ENCODE data around the gene TDP1.
A peak's percentile ranks its signal among the peaks of the same experiment; 100 is the strongest.

TDP1 gene

GRCh38 chr14:89955745-89956660 lies at the start of gene TDP1:
TDP1 (plus strand) TSS chr14:89955927; CDS start chr14:89963115, 7,188 bp downstream.
- FAIRE-seq: peak; percentile 78

GRCh38 chr14:89906000-89906399 lies 49.7 kb upstream of the TDP1 start:
- FAIRE-seq (no peak), DNase-seq (ENCODE audit: low spot score) (no peak)

More at GRCh38 chr14:89955745-89956660, at the start of gene TDP1:
- DNase-seq (ENCODE audit: low spot score): peak; percentile 79

GRCh38 chr14:89907655-89908054 lies 48.1 kb upstream of the TDP1 start:
- FAIRE-seq (no peak), DNase-seq (ENCODE audit: low spot score) (no peak)

GRCh38 chr14:89908712-89909450 lies 46.8 kb upstream of the TDP1 start:
- DNase-seq (ENCODE audit: low spot score): no peak
- FAIRE-seq: no peak

- DNase-seq (ENCODE audit: low spot score): no peak
- no peak for FAIRE-seq
Measured at GRCh38 chr14:89909586-89909985, 46.1 kb upstream of the TDP1 start.

- FAIRE-seq (no peak), DNase-seq (ENCODE audit: low spot score) (no peak)
Measured at GRCh38 chr14:89910691-89911009, 45.1 kb upstream of the TDP1 start.

- DNase-seq (ENCODE audit: low spot score): no peak
- FAIRE-seq: no peak
Measured at GRCh38 chr14:89911010-89911919, 44.5 kb upstream of the TDP1 start.

GRCh38 chr14:89912221-89912620 lies 43.5 kb upstream of the TDP1 start:
- DNase-seq (ENCODE audit: low spot score) (no peak), FAIRE-seq (no peak)

- FAIRE-seq (no peak), DNase-seq (ENCODE audit: low spot score) (peak; percentile 46)
Measured at GRCh38 chr14:89912667-89913211, 43.0 kb upstream of the TDP1 start.

GRCh38 chr14:89915114-89915878 lies 40.4 kb upstream of the TDP1 start:
- FAIRE-seq (no peak), DNase-seq (ENCODE audit: low spot score) (peak; percentile 5)

- FAIRE-seq (no peak), DNase-seq (ENCODE audit: low spot score) (no peak)
Measured at GRCh38 chr14:89918721-89919120, 37.0 kb upstream of the TDP1 start.

GRCh38 chr14:89920056-89920455 lies 35.7 kb upstream of the TDP1 start:
- DNase-seq (ENCODE audit: low spot score): no peak
- no peak for FAIRE-seq

- FAIRE-seq (no peak), DNase-seq (ENCODE audit: low spot score) (no peak)
Measured at GRCh38 chr14:89921346-89921745, 34.4 kb upstream of the TDP1 start.

GRCh38 chr14:89922031-89922907 lies 33.5 kb upstream of the TDP1 start:
- DNase-seq (ENCODE audit: low spot score) (peak; percentile 47), FAIRE-seq (no peak)

GRCh38 chr14:89924268-89924667 lies 31.5 kb upstream of the TDP1 start:
- no peak for FAIRE-seq
- no peak for DNase-seq (ENCODE audit: low spot score)

GRCh38 chr14:89926694-89927093 lies 29.0 kb upstream of the TDP1 start:
- FAIRE-seq: no peak
- no peak for DNase-seq (ENCODE audit: low spot score)

- FAIRE-seq (no peak), DNase-seq (ENCODE audit: low spot score) (no peak)
Measured at GRCh38 chr14:89927186-89927865, 28.4 kb upstream of the TDP1 start.

- FAIRE-seq (no peak), DNase-seq (ENCODE audit: low spot score) (no peak)
Measured at GRCh38 chr14:89933002-89933401, 22.7 kb upstream of the TDP1 start.

GRCh38 chr14:89936654-89937185 lies 19.0 kb upstream of the TDP1 start:
- no peak for DNase-seq (ENCODE audit: low spot score)
- FAIRE-seq: no peak
